HG03039 (cell line): Measurements from ENCODE around the gene ZNF431.
"Not testable (repeated sequence)": the region's sequence is repeated elsewhere in the genome, so short reads cannot be mapped to it uniquely, and the experiment has no call there.

Source experiments
- ATAC-seq: cut with Tn5 transposase; IDR thresholded peaks from one replicate; pipeline ENCODE4 v1.9.1; 2021; ENCODE audit warnings: mild to moderate bottlenecking, moderate library complexity; ENCODE audit not compliant: unreplicated experiment

The ZNF431 gene

DNA sequence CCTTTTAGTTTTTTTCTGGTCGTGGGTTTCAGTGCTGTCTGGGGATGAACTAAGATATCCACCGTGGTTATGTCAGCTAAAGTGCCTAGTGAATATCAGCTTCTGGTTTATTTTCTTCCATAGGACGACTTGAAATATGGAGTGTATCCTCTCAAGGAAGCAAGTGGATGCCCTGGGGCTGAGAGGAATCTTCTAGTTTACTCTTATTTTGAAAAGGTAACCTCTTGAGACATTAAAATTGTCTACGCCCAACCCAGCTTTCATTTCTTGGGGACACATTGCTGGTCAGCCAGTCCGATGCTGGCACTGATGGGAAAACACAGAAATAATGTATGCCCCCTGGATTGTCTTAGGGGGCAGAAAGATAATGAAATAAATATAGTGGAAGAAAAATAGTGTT, 1.6 kb downstream of the ZNF431 start:
- ATAC-seq = no peak

DNA sequence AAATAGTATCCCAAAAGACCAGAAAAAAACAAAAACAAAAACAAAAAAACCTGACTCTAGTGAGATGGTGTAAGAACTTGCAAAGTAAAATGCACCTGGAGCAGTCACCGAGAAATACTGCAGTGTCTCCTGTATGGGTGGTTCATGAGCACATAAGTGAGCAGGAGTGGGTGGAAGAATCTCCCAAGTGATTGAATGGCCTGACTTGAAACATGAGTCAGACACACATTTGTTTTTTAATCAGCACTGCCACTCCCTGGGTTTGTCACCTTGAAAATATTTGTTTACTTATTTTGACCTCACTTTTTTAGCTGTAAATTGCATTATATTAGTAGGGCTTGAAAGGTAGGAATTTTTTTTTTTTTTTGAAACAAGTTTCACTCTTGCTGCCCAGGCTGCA, 2.0 kb downstream of the ZNF431 start:
- no peak for ATAC-seq

DNA sequence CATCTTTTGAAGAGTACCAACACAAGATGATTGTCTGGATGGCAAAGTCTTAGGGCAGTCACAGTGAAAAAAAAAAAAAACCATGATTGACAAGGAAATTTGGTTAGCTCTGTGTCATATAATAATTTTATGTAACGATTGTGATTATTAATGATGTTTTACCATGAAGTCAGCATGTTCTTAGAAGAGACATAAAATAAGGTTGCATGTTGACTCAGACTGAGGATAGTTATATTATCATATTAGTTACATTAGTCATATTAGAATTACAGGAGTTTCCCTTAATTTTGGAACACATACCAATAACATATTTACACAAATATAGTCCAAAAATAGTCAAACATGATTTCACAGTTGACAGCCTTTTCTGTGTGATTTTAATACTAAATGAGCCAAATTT, 5.7 kb downstream of the ZNF431 start:
- ATAC-seq = no peak

DNA sequence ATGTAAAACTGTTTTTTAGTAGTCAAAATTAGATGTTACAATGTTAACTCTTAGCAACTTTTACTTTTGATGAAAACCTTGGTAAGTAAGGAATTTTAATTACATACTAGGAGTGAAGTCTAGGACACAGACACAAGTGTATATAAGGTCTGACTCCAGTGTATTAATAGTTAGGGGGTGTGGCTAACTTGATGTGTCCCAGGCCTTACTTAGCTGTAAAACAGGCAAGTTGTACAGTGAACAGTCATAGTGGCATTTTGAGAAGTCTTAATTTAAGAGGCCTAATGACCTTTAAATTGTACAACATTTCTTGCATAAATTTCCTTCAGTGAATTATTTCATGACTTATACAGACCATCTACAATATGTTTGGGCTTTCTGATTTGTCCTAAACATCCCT, 6.8 kb downstream of the ZNF431 start:
- no peak for ATAC-seq

DNA sequence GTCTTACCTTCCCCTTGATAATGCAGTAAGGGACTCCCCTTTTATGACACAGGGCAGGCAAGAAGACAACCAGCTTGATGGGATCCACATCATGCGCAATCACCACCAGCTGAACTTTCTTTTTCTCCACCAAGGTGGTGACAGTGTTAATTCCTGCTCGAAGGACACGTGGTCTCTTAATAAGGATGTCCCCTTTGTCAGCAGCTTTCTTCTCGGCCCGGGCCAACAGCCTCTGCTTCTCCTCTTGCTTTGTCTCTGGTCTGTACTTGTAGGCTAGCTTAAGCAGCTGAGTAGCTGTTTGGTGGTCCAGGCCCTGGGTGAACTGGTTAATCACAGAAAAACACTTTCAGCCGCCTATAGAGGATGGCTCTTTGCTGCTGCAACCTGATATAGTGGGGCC, 8.0 kb downstream of the ZNF431 start:
- no peak for ATAC-seq

DNA sequence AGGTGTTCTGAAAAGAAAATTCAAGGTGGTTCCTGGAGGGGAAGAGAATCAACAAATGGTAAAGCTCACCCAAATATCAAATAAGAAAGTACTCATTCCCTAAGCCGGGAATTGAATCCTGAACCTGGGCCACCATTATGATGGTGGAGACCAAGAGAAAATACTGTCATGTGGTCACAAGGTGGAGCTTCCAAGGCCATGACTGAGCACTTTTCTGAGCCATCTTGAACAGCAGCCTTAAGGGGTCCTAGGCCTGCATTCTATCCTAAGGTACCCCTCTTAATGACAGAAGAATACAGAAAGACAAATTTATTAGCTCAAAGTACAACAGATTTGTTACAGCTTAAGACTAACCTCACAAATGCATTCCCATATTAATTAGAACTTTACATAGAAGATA, 9.6 kb downstream of the ZNF431 start:
- no peak for ATAC-seq

DNA sequence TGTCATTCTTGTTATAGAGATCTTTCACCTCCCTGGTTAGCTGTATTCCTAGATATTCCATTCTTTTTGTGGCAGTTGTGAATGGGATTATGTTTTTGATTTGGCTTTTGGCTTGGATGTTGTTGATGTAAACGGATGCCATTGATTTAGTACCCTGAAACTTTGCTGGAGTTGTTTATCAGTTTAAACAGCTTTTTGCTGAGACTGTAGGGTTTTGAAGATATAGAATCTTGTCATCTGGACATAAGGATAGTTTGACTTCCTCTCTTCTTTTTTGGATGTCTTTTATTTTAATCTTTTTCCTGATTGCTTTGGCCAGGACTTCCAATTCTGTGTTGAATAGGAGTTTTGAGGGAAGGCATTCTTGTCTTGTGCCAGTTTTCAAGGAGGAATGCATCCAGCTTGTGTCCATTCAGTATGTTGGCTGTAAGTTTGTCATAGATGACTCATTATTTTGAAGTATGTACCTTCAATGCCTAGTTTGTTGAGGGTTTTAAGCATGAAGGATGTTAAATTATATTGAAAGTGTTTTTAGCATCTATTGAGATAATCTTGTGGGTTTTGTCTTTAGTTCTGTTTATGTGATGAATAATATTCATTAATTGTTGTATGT, 16.8 kb downstream of the ZNF431 start:
- ATAC-seq = no peak

DNA sequence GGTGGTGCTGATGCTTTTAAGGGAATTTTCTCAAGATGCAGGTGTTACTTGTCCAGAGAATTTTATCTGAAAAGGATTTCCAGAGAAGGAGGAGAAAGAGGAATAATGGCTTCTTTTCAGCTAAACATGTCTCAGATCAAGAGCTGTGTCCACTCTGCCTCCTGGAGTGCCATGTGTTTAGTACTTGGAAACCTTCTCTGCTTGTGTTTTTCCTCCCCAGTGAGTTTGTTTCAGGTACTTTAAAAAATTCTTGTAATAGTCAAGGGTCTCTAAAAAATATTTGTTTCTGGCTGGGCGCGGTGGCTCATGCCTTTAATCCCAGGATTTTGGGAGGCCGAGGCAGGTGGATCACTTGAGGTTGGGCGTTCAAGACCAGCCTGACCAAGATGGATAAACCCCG, 22.7 kb downstream of the ZNF431 start:
- no peak for ATAC-seq

DNA sequence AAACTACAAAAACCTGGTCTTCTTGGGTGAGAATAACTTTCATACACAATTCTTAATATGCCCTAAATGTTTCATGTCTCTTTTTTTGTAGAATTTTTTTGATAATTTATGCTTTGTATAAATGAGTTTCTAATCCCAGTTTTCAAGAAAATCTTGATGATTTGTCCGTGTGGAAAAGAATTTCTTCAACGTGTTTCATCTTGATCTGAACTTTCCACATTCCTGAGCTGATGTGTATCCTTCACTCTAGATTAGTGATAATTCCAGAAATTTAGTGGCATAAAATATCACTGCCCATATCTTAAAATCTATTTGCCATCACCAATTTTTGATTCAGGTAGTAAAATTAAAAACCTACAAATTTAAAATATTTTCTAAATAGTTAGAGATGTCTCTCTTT, 24.6 kb downstream of the ZNF431 start:
- ATAC-seq = no peak

DNA sequence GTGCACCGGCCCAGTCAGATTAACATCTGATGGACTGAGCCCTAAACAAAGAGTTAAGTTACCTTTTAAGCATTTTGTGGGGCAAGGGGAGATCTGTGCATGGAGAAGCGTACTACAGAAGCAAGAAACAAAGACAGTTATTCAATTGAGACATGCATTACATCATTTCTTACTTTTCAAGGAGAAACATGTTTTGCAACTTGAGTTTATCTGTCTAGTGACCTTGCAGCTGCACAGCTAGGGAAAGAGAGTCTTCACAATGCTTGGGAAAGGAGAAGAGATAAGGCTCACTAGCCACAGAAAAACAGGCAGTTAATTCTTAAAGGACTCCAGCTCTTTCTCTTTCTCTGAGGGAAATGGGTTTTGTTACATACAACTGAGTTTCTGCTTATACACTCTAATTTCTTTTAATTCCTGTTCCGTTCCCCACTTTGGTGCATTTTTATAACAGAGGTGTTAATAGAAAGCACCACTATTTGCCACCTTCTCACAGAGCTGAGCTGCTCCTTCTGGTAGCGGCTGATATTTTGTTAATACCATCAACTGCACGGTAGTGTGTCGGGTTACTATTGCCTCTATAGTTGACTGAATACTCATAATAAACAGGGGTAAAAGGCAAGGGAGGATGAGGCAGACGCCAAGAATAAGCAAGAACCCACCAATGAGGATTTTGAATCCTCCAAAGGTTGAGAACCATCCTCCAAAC, 55.9 kb downstream of the ZNF431 start:
- ATAC-seq = no peak

DNA sequence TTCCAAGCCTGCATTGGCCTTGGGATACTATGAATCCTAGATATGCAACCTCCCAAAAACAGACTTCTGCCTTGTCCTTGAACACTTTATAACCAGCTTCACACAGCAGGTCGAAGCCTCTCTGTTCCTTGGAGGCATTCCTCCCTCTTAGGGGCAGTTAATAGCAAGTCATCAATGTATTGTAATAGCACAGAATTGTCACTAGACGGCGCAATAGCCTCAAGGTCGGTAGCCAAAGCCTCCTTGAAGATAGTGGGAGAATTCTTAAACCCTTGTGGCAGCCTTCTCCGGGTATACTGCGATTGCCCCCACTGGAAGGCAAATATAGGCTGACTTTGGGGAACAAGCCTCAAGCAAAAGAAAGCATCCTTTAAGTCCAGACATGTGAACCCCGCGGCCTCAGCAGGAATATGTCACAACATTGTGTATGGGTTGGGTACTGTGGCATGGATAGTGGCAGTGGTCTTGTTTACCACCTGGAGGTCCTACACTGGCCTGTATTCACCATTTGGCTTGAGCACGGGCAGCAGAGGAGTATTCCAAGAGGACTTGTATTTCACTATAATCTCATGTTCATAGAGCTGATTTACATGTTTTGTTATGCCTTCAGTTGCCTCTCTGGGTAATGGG, 61.1 kb downstream of the ZNF431 start:
- no peak for ATAC-seq

DNA sequence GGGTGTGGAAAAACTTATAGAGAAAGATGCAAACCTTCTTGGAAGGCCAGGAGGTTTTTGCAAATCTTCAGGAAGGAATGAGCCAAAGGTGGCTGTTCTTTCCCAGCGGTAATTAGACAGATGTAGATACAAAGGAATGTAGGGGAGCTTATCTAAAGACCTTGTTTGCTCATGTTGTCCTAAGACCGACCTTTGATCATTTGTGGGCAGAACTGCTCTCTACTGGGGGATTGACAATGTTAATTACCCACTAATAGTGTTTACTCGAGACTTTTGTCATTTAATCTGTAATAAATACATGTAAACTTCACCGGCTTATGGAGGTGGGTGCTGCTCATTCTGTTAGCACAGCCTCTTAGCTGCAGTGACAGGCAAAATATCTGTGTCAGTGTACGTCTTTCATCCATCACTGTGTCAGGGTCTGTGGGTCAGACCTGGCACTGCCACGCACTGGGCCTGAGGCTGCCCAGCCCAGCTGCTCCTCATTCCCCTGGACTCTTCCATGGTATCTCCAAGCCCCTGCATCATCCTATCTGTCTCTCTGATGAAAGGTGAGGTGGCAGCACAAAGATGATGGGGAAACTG, 68.3 kb downstream of the ZNF431 start:
- no peak for ATAC-seq

DNA sequence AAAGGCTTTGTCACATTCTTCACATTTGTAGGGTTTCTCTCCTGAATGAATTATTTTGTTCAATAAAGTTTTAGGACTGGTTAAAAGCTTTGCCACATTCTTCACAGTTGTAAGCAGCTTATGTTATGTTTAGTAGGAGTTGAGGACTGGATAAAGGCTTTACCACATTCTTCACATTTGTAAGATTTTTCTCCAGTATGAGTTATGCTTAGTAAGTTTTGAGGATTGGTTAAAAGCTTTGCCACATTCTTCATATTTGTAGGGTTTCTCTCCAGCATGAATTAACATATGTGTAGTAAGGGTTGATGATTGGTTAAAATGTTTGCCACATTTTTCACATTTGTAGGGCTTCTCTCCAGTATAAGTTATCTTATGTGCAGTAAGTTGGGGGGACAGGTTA, 79.9 kb downstream of the ZNF431 start:
- no peak for ATAC-seq

DNA sequence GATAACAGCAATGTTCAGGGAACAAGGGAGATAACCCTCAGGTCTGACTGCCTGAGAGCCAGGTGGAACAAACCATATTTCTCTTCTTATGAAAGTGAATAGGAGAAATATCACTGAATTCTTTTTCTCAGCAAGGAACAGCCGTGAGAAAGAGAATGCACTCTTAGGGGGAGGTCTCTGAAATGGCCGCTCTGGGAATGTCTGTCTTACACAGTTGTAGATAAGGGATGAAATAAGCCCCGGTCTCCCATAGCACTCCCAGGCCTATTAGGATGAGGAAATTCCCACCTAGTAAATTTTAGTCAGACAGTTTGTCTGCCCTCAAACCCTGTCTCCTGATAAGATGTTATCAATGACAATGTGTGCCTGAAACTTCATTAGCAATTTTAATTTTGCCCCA, 88.1 kb downstream of the ZNF431 start:
- ATAC-seq = not testable (repeated sequence)

DNA sequence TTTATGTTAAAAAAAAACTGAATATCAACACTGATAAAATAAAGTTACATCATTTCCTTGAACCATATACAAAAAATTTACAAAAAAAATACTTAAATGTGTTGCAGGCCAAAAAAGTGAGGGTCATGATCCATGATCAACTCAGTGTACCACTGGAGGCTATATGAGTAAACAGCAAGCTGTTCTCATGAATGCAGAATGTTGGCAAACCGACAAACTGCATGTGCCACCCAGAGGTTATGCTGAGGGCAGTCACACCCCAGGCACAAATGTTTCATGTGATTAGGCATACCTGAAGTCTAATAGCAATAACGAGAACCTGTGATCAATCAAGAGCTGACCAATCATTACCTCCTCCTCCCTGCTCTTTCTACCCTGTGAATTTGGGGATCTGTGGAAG, 91.9 kb downstream of the ZNF431 start:
- no peak for ATAC-seq

DNA sequence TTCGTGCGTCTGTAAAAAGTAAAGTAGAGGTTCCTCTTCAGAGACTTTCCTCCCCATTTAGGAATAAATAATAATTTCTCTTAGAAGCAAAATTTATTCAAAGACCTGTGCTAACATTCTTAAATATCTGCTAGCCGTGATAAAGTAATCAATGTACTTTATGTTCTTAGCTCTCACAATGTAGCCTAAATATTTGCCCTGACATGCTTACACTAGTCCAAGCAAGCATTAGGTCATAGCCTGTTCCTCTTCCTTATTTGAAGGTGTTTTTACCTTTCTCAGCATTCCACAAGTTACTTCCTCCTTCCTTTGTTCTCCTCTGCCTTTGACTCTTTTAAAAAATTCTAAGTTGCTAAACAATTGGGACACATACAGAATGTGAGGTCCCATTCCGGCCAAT, 94.9 kb downstream of the ZNF431 start:
- ATAC-seq = not testable (repeated sequence)

DNA sequence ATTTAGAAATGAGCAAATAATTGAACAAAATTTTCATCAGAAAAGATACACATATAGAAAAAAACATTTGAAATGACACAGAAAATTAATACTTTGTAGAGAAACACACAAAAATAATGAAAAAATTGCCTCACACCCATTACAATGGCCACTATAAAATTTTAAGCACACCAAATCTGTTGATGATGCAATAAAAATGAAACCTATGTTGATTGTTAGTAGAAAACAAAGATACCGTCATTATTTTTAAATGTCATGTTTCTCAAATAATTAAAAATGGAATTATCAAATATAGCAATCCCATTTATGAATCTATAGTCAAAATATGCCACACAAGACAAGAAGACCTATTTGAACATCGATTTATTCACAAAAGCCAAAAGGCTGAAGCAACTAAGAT, 96.8 kb downstream of the ZNF431 start:
- ATAC-seq = no peak
